ENCODE data around the gene AP2M1. TPM values are rescaled to one million over a fixed set of nuclear protein-coding genes. Genes with fewer than 3 reads are reported as not detected.

The AP2M1 gene
- total RNA-seq, 3 donors from 2014 or later (not counting 1 experiment from before 2014, with no cell fraction given): 157 to 188 (median 168) TPM

GRCh38 chr3:184175981-184176376 lies 1.3 kb downstream of the AP2M1 start:
- Mint-ChIP-seq H3K36me3 (no peaks in the 10 kb centered on the region), H3K9me3 (no peaks in the 10 kb centered on the region), H3K4me1 (peaks cover 25 to 38% of the 10 kb centered on the region in 2 donors), H3K27ac (peak overlapping the region; percentile 71 to 92), H3K27me3 (ENCODE audit: low read depth in 2 of 2) (no peaks in the 10 kb centered on the region), H3K4me3 (peak overlapping the region; percentile 93)
- Histone ChIP-seq H3K36me3 (ENCODE audit: control insufficient read depth, insufficient read depth, low read length) (peaks cover 38% of the 10 kb centered on the region), H3K27ac (ENCODE audit: low read length) (no peak overlapping the region), H3K9me3 (ENCODE audit: control insufficient read depth, insufficient read depth, low read length) (no peaks in the 10 kb centered on the region), H3K4me3 (ENCODE audit: low read length) (no peak overlapping the region), H3K27me3 (ENCODE audit: control insufficient read depth, insufficient read depth, low read length) (no peaks in the 10 kb centered on the region), H3K4me1 (ENCODE audit: control insufficient read depth, insufficient read depth, low read length) (peaks cover 30% of the 10 kb centered on the region)
- no peak for DNase-seq
- TF ChIP-seq CTCF (IDR thresholded peaks at IDR 0.05): no peak
- ATAC-seq: no peak
- 72% methylated on average over 2 of the region's 3 CpGs for WGBS (ENCODE audit: insufficient coverage)
- intact Hi-C loops (cut with micrococcal nuclease): no loop called here

GRCh38 chr3:184176377-184177330 lies 2.0 kb downstream of the AP2M1 start:
- no peak for ATAC-seq
- Histone ChIP-seq H3K4me1 (ENCODE audit: control insufficient read depth, insufficient read depth, low read length) (peaks cover 30% of the 10 kb centered on the region), H3K27me3 (ENCODE audit: control insufficient read depth, insufficient read depth, low read length) (no peaks in the 10 kb centered on the region), H3K27ac (ENCODE audit: low read length) (no peak overlapping the region), H3K4me3 (ENCODE audit: low read length) (no peak overlapping the region), H3K9me3 (ENCODE audit: control insufficient read depth, insufficient read depth, low read length) (no peaks in the 10 kb centered on the region), H3K36me3 (ENCODE audit: control insufficient read depth, insufficient read depth, low read length) (peaks cover 45% of the 10 kb centered on the region)
- DNase-seq: no peak
- Mint-ChIP-seq H3K27me3 (ENCODE audit: low read depth in 2 of 2) (no peaks in the 10 kb centered on the region), H3K9me3 (no peaks in the 10 kb centered on the region), H3K4me1 (peaks cover 25 to 32% of the 10 kb centered on the region in 2 donors), H3K4me3 (peak overlapping the region; percentile 68), H3K36me3 (no peaks in the 10 kb centered on the region), H3K27ac (no peak overlapping the region)
- intact Hi-C loops (cut with micrococcal nuclease): no loop called here
- WGBS (ENCODE audit: insufficient coverage): 79% methylated on average over 19 of the region's 19 CpGs
- TF ChIP-seq CTCF (IDR thresholded peaks at IDR 0.05): no peak

- peaks cover 30% of the 10 kb centered on the region for H3K4me1 ChIP-seq (ENCODE audit: control insufficient read depth, insufficient read depth, low read length)
- no peaks in the 10 kb centered on the region for H3K27me3 ChIP-seq (ENCODE audit: control insufficient read depth, insufficient read depth, low read length)
- WGBS (ENCODE audit: insufficient coverage): 83% methylated on average over 4 of the region's 4 CpGs
- no peak for ATAC-seq
- no peak overlapping the region for H3K4me3 ChIP-seq (ENCODE audit: low read length)
- H3K9me3 ChIP-seq (ENCODE audit: control insufficient read depth, insufficient read depth, low read length): no peaks in the 10 kb centered on the region
- TF ChIP-seq CTCF (IDR thresholded peaks at IDR 0.05): no peak
- no peaks in the 10 kb centered on the region for H3K36me3 Mint-ChIP-seq
- H3K4me3 Mint-ChIP-seq: peak overlapping the region; percentile 40
- H3K9me3 Mint-ChIP-seq: no peaks in the 10 kb centered on the region
- H3K4me1 Mint-ChIP-seq: peaks cover 25 to 31% of the 10 kb centered on the region in 2 donors
- peaks cover 52% of the 10 kb centered on the region for H3K36me3 ChIP-seq (ENCODE audit: control insufficient read depth, insufficient read depth, low read length)
- intact Hi-C loops (cut with micrococcal nuclease): no loop called here
- H3K27ac ChIP-seq (ENCODE audit: low read length): no peak overlapping the region
- H3K27me3 Mint-ChIP-seq (ENCODE audit: low read depth in 2 of 2): no peaks in the 10 kb centered on the region
- H3K27ac Mint-ChIP-seq: no peak overlapping the region
- no peak for DNase-seq
Observed at GRCh38 chr3:184177331-184177731, 2.7 kb downstream of the AP2M1 start.

Data from natural killer cell (primary cell).